OCI-LY3 (cell line): ENCODE measurements around the gene FBXW7.

Source experiments
- EZH2phosphoT487 ChIP-seq: fragments of 200-600 bp; shearing (Covaris generic); IDR thresholded peaks from 2 replicates; pipeline ENCODE4 v1.6.1; 2018; ENCODE audit warnings: antibody characterized with exemption, mixed run types, low read depth
- TF ChIP-seq, protein P1 (sequence below): fragments of 200-600, 300-600 bp; sonication (generic); IDR thresholded peaks from 2 replicates; pipeline ENCODE4 v1.5.1; 2014; ENCODE audit warnings: antibody characterized with exemption, low read length, low read depth

DNA sequence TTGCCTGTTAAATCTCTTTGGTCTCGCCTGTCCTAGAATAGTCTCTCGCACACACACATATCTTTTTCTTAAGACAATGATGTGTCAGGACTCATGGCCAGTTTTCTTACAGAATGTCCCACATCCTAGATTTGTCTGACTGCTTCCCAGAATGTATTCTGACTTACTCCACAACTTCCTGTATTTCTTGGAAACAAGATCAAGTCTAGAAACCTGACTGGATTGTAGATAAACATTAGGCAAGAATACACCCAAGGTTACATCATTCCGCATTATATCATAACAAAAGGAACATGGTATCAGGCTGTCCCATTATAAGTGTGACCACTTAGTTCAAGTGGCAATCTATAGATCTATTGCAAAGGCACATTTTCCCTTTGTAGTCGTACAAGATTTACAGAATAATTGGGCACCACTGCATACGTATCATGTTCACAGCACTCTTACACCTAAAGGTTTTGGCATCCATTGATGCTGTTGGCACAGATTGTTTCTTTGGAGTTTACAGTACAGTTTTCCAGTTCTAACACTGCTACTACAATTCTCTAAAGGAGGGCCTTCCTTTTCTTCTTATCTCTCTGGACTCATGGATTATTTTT, 56.4 kb downstream of the FBXW7 start:
- TF ChIP-seq EZH2phosphoT487, result no peak
- TF ChIP-seq, protein P1, sequence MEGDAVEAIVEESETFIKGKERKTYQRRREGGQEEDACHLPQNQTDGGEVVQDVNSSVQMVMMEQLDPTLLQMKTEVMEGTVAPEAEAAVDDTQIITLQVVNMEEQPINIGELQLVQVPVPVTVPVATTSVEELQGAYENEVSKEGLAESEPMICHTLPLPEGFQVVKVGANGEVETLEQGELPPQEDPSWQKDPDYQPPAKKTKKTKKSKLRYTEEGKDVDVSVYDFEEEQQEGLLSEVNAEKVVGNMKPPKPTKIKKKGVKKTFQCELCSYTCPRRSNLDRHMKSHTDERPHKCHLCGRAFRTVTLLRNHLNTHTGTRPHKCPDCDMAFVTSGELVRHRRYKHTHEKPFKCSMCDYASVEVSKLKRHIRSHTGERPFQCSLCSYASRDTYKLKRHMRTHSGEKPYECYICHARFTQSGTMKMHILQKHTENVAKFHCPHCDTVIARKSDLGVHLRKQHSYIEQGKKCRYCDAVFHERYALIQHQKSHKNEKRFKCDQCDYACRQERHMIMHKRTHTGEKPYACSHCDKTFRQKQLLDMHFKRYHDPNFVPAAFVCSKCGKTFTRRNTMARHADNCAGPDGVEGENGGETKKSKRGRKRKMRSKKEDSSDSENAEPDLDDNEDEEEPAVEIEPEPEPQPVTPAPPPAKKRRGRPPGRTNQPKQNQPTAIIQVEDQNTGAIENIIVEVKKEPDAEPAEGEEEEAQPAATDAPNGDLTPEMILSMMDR, result no peak
